GM19239 (cell line): ENCODE data around the gene BRD9.
"Not testable (repeated sequence)": the region's sequence is repeated elsewhere in the genome, so short reads cannot be mapped to it uniquely, and the experiment has no call there.

ENCODE experiments used
- DNase-seq: peaks from one replicate; pipeline ENCODE4 v3.0.0; 2011; ENCODE audit warnings: low spot score; ENCODE audit not compliant: insufficient read length
- FAIRE-seq: peaks from 2 replicates; lab custom pipeline; 2011; peaks lifted over from hg19 to GRCh38; lab: Jason Lieb, UNC

BRD9 gene

DNA sequence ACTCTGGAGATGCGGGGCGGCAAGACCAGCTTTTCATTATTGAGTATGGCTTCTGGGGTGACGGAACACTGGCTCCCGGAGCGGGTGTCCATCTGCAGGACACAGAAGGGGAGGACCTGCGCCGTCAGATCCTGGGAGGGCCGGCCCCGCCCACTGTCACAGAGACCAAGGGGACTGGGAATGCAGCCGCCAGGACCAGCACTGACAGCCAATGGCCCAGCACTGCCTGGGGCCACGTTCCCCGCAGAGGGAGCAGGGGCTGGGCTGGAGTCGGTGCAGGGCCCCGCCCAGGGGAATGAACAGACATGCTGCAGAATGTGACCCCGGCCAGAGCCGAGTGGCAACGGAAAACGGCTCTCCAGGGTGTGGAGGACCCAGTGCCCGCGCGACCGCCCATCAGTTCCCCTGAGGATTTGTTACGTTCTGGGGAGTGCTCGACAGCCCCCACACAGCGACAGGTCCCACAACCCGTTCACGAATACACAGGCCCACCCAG is 42.0 kb downstream of the BRD9 start, which contains the start of gene ZDHHC11:
Gene ZDHHC11 (minus strand): TSS at position 476 of the 496 bp plus-strand sequence. CDS start 384 bp downstream, at position 92.
- no peak for FAIRE-seq

GRCh38 chr5:849651-850301 is 42.8 kb downstream of the BRD9 start:
- no peak for FAIRE-seq

More for the DNA sequence above, 42.0 kb downstream of the BRD9 start, which contains the start of gene ZDHHC11:
- DNase-seq, result no peak

GRCh38 chr5:848671-849111 is 43.9 kb downstream of the BRD9 start:
- no peak for DNase-seq

More at GRCh38 chr5:849651-850301, 42.8 kb downstream of the BRD9 start:
- DNase-seq, result no peak

DNA sequence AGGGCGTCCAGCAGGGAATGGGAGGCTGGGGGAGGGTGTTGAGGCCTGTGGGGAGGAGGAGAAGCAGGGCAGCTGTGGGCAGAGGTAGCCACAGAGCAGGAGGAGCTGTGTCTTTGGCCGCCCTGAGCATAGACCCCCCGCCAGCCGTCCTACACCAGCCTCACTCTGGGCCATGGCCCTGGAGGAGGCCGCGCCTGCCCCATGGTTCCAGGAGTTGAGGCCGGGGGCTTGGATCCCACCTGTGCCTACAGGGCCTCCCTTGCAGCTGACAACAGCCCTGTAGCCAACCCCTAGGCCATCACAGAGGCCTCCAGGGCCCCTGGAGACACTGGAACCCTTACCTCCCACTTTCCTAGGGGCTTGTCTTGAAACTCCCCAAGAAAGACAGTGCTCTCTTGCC is 44.9 kb downstream of the BRD9 start:
- not testable (repeated sequence) for FAIRE-seq, DNase-seq

More at GRCh38 chr5:848671-849111, 43.9 kb downstream of the BRD9 start:
- no peak for FAIRE-seq

- not testable (repeated sequence) for FAIRE-seq, DNase-seq
Measured at GRCh38 chr5:847212-847611, 45.4 kb downstream of the BRD9 start.

- peak; percentile 92 for FAIRE-seq
- not testable (repeated sequence) for DNase-seq
Measured at GRCh38 chr5:846602-847091, 46.0 kb downstream of the BRD9 start.

- not testable (repeated sequence) for FAIRE-seq, DNase-seq
Measured at GRCh38 chr5:845676-846601, 46.7 kb downstream of the BRD9 start.

GRCh38 chr5:845031-845675 is 47.4 kb downstream of the BRD9 start:
- not testable (repeated sequence) for DNase-seq, FAIRE-seq

- FAIRE-seq, DNase-seq: not testable (repeated sequence)
Measured at GRCh38 chr5:844426-844825, 48.2 kb downstream of the BRD9 start.

DNA sequence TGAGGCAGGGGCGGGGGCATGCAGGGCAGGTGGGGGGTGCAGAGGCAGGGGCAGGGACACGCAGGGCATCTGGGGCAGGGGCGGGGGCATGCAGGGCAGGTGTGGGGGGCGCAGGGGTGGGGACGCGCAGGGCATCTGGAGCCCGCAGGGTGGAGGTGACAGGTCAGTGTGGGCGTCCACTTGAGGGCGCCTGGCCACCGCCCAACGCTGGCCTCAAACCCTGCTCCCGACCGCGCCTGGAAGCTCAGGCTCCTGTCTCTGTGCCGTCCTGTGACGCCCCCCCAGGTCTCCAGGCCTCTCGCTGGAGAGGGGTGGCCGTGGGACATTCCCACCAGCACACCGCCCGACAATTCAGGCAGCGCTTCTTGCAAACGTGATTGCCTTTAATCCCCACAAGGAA is 48.7 kb downstream of the BRD9 start:
- DNase-seq, FAIRE-seq: not testable (repeated sequence)

GRCh38 chr5:843371-843770 is 49.2 kb downstream of the BRD9 start:
- not testable (repeated sequence) for FAIRE-seq, DNase-seq

DNA sequence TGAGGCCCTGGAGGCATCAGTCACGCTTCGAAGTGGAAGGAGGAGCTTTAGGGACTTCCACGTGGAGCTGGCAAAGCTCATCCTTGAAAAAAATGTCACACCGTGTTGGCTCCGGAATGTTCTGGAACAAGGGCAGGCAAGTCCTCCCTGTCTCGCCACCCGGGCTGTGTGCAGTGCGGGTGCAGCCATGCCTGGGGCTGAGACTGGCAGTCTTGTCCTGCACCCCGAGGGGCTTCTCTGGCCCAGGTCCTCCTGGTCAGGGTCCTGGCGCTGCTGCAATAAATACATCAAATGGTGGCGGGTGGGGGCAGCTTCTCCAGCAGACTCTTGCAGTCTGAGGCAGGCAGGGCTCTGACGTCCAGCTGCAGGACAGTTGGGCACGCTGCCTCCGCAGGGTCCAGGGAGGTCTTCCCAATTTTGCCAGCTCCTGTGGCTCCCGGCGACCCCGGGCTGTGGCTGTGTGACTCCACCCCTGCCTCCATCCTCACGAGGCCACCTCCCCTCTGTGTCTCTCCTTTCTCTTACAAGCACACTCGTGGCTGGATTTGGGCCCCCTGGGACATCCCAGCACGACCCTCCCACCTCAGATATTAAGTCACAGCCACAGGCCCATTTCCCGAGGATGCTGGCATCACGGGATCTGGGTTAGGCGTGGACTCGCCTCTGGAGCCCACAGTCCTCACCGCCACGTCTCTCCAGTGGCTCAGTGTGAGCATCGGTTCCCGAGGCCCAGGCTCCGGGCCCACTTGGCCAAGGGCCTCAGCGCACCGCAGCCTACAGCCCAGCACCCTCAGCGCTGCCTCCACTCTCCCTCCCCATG is 50.0 kb downstream of the BRD9 start:
- FAIRE-seq, result peak; percentile 65
- not testable (repeated sequence) for DNase-seq

DNA sequence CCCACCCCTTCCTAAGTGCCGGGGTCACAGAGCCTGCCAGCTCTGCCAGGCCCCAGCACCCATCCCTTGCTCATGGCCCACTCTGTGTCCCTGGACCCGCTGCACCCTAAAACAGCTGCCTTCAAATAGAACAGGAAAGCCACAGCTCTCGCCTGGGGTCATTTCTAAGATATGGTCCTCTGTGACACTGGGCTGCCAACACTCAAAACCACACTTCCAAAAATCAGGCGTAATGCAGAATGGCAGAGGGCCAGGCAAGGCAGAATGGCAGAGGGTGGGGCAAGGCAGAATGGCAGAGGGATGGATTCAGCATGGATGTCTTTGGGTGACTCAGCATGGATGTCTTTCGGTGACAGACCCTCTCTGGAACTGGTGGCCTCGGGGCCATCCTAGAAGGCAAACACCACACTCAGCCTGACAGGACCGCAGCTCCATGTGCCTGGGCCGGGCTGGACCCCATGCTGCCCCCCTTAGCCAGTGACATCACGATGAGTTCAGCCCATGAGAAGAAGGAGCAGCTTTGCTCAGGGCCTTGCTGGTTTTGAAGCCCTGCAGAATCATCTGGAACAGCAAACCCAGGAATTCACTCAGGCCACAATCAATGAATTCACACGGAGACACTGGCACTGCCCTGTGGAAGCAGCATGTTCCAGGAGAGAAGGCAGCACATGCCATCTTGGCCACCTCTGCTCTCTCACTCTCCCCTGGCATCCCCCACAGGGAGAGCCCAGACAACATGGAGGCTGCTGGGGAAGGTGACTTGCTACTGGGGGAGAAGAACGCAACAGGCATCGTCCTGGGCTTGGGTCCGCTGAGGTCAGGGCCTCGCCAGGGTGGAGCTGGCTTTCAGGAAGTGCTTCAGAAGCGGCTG is 50.8 kb downstream of the BRD9 start:
- not testable (repeated sequence) for DNase-seq
- FAIRE-seq, result peak; percentile 21

DNA sequence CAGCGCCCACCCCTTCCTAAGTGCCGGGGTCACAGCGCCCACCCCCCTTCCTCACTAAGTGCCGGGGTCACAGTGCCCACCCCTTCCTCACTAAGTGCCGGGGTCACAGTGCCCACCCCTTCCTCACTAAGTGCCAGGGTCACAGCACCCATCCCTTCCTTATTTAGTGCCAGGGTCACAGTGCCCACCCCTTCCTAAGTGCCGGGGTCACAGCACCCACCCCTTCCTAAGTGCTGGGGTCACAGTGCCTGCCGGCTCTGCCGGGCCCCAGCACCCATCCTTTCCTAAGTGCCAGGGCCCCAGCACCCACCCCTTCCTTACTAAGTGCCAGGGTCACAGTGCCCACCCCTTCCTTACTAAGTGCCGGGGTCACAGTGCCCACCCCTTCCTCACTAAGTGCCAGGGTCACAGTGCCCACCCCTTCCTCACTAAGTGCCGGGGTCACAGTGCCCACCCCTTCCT is 51.6 kb downstream of the BRD9 start:
- not testable (repeated sequence) for DNase-seq, FAIRE-seq

DNA sequence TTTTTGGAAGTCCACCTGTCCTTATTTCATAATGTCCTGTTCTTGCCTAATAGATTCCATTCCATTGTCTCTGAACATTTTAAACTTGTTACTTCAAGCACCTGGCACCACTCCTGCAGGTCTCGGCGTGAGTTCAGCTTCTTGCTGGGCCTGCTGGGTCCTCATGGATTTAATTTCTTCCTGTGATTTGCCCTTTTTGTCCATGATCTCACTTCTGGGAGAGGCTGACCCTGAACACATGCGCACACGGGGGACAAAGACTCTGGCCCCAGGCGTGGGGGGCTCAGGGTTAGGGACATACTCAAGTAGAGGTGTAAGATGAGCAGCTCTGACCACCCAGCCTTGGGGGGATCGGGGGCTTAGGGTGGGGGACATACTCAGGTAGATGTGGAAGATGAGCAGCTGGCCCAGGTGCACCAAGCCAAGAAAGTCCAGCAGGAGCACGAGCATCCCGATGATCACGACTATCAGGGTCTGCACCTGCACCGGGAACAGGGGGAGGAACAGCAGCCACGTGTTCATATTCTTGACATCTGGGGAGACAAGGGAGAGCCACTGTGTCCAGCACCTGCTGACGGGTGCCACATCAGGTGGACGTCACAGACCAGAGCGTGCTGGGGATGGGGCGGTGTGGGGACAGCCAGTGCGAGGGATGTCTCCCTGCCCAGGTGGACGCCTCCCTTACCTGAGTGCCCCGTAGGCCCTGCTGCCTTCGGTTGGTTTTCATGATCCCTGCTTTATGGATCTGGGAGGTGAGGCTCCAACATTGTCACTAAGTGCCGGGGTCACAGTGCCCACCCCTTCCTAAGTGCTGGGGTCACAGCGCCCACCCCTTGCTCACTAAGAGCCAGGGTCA is 52.3 kb downstream of the BRD9 start:
- not testable (repeated sequence) for DNase-seq, FAIRE-seq

DNA sequence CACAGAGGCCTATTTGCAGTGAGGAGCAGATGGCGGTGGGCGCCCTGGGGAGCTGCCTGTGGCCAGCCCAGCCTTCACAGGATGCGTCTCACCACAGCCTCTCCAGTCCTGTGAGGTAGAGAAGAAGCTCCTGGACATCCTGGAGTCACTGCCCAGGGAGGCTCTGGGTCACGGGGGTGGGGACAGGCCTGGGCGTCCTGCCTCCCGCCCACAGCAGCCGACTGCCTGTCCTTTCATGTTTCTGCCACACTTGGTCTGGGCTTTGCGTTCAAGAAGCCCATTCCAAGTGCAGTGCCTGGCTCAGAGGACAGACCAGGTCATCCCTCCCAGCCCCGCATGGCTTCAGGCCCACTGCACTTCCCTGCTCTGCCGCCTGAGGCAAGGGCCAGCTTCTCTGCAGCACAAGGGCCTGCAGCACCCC is 54.2 kb downstream of the BRD9 start:
- FAIRE-seq, DNase-seq: not testable (repeated sequence)

DNA sequence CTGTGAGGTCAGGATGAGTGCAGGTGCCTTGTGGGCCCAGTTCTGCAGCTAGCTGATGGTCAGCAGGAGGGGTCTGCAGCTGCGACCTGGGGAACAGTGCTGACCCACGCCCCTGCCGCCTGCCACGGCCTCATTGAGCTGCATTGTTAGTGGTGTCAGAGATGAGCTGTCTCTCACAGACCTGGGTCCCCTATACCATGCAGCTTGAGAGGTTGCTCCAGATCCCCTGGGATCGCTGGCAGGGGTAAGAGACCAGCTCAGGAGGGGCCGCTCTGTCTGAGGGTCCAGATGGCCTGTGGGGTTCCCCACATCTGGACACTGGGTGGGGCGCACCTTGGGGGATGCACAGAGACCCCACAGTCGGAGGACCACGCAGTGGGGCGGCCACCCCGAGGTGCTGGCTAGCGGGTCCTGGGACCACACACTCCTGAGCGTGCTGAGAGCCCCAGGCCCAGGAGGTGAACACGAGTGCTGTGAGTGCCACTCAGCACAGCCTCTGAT is 54.9 kb downstream of the BRD9 start:
- not testable (repeated sequence) for DNase-seq, FAIRE-seq
